Fibroblast of skin of left quadriceps (primary cell): Measurements from ENCODE around the gene GYS2.
"Not testable (repeated sequence)": the region's sequence is repeated elsewhere in the genome, so short reads cannot be mapped to it uniquely, and the experiment has no call there.

ENCODE experiments used
- DNase-seq, 2 experiments: peaks; one replicate each; pipeline ENCODE4 v3.0.0-alpha.2; 2013; ENCODE audit warnings: low read depth in 2 of 2

GYS2 gene

GRCh38 chr12:21600196-21600595, 4.5 kb downstream of the GYS2 start:
- DNase-seq = no peak

DNA sequence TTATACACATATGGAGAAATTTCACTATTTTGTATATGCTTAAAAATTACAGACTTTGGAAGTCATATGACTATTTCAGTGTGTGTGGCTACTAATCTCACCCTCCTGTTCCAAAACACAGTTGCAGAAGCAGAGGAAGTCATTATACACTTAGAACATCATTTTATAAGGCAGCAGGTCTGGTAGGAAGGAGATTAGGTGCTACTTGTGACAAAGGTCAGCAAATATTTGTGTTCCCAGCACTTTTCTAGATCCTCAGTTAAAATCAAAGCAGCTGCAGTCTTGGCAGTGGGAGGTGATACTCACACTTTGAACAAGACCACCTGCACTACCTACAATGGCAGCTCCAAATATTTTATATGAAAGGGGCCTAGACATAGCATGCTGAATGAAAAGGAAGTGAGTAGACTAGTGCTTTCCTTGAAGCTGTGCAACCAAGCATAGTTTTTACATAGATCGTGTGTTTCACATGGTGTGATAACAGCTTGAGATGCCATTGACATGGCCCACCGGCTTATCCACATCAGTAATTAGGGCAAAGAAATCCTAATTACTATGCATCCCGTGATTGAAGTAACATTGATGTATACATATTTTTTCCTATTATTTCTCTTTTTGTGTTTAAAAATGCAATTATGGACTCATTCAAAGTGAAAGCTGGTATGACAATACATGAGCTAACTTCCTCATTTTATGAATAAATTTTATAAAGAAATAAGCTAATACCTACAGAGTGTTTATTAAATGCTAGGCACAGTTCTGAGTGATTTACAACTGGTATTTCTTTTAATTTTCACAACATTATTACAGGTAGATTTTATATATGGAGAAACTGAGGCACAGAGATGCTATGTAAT, 5.3 kb downstream of the GYS2 start:
- DNase-seq = no peak

GRCh38 chr12:21598651-21599050, 6.0 kb downstream of the GYS2 start:
- no peak for DNase-seq

DNA sequence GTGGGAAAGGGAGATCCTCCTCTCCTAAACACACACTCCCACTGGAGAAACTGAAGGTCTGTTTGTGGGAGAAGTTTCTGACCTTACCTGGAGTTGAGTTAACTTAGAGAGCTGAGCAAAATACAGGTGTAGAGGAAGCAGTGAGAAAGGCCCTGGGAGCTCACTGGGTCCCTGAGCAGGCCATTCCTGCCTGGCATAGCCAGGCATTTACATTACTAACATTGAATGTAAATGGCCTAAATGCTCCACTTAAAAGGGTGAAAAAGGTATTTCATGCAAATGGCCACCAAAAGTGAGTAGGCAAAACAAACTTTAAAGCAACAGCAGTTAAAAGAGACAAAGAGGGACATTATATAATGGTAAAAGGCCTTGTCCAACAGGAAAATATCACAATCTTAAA, 9.3 kb downstream of the GYS2 start:
- DNase-seq = not testable (repeated sequence)

DNA sequence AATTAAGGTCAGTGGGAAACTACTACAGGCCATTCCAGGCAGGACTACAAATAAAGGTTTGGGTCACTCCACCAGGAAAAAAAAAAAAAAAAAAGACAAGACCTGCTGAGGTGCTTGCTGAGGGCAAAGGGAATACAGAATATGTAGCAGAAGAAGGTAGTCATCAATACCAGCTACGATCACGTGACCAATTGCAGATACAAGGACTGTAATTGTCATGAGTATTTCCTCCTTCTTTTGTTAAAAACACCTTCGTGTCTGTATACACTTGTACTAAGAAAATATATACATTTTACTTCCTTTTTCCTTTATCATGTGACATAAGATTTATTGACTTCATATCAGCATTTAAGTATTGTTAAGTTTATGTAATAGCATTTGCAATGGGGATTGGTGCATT, 19.2 kb downstream of the GYS2 start:
- no peak for DNase-seq

DNA sequence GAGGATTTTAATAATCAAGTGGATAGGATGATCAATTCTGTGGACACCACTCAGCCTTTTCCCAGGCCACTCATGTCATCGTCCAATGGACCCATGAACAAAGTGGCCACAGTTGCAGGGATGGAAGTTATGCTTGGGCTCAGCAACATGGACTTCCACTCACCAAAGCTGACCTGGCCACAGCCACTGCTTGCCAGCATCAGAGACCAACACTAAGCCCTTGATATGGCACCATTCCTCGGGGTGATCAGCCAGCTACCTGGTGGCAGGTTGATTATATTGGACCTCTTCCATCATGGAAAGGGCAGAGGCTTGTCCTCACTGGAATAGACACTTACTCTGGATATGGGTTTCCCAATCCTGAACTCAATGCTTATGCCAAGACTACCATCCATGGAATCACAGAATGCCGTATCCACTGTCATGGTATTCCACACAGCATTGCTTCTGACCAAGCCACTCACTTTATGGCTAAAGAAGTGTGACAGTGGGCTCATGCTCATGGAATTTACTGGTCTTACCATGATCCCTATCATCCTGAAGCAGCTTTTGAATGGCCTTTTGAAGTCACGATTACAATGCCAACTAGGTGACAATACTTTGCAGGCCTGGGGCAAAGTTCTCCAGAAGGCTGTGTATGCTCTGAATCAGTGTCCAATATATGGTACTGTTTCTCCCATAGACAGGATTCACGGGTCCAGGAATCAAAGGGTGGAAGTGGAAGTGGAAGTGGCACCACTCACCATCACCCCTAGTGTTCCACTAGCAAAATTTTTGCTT, 20.1 kb downstream of the GYS2 start:
- DNase-seq = not testable (repeated sequence)

DNA sequence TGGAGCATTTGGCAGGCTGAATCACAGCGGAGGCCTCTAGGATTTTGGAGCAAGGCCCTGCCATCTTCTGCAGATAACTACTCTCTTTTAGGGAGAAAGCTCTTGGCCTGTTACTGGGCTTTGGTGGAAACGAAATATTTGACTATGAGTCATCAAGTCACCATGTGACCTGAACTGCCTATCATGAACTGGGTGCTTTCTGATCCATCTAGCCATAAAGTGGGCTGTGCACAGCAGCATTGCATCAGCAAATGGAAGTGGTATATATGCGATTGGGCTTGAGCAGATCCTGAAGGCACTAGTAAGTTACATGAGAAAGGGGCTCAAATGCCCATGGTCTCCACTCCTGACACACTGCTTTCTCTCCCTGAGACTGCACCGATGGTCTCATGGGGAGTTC, 21.1 kb downstream of the GYS2 start:
- no peak for DNase-seq

- no peak for DNase-seq
Observed at GRCh38 chr12:21580748-21581516, 23.7 kb downstream of the GYS2 start.

DNA sequence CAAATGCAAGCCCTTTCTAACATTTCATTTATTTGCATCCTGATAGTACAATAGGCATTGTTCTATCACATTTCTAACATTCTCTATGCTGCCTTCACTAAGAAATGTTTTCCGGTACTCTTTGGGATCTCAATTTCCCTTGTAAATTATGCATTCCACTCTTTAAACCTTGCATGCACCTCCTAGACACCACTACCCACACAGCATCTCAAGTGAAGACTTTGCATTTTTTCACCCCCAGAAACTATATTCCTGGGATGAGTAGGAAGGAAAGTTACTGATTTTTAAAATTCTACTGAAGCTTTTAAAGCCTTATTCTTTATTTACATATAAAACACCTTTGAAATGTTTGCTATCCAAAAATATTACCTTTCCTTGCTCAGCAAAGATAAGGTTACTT, 27.1 kb downstream of the GYS2 start:
- no peak for DNase-seq

DNA sequence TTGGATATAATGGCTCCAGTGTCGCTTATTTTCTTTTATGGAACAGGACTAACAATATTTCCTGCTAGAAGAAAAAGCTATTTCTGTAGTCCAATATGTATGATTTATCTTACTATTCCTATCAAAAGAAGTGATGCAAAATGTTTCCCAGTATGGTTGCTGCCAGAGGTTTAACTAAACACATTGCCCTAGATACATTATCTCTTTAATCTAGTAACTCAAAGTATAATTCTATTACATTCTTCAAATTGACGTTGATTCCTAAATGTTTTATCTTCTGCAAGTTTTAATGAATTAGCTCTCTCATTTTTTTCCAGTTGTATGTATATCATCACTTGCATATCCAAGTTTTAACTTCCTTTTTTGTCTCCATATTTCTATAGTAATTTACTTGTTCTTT, 28.2 kb downstream of the GYS2 start:
- DNase-seq = no peak

DNA sequence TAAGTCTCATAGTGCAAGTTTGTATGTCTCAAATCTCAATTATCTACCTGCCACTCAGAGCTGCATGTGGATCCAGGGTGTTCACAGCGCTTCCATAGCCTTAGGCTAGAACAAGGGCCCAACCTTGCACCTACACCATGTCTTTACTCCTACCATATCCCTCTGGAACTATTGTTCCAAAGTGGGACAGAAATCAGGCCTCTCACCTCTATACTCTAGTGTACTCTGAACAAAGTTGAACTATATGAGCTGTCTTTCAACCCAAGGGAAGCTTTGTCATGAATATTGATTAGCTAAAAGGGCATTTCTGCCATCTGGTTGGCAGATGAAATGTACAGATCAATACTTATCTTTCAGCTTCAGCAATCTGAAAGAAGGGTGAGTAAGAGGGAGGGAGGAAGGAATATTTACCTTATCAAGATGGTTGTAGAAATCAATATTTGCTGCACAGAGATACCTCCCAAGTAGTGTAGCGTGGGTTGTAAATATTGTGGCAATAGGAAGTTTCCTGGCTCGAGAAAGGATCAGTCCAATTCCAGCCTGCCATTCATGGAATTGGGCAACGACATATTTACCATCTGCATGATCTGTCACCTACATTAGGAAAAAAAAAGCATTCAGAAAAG, 30.8 kb downstream of the GYS2 start:
- DNase-seq = no peak

GRCh38 chr12:21571046-21571445, 33.6 kb downstream of the GYS2 start:
- DNase-seq = no peak

DNA sequence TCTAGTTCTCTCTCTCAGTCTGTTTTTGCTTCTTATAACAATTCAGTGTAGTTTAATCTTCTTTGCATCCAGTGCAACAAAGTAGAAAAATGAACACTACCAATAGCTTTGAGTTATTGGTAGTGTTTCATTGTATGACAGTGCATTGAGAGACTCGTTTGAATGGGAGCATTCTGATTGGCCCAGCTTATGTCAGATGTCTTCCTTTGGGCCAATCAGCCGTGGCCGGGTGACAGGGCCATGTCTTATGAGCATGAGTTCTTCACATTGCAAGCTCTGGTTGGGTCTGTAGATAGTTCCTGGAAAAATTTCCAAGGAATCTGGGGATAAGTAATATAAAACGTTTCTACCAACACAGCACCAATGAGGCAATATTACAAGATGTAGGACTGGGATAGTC, 36.5 kb downstream of the GYS2 start:
- DNase-seq = no peak

- no peak for DNase-seq
Observed at GRCh38 chr12:21566907-21567394, 37.7 kb downstream of the GYS2 start.

- DNase-seq = no peak
Observed at GRCh38 chr12:21566223-21566906, 38.3 kb downstream of the GYS2 start.

- DNase-seq = no peak
Observed at GRCh38 chr12:21562859-21563258, 41.8 kb downstream of the GYS2 start.

DNA sequence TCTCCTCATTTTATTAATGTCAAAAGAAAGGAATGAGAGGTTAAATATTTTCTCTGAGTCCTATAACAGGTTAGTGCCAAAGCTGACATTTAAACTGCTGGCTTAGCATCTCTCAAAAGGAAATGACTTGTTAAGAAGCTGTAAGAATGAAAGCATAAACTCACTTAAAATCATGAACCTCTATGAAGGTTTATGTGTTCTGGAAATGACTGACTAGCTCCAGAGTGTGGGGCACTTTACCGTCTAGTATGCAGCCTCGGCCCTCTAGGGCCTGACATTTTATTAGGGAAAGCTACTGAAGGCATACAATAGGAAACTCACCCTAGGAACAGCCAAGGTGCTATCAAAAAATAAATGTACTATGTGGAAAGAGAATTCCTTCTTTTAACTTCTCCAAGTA, 43.5 kb downstream of the GYS2 start:
- no peak for DNase-seq

DNA sequence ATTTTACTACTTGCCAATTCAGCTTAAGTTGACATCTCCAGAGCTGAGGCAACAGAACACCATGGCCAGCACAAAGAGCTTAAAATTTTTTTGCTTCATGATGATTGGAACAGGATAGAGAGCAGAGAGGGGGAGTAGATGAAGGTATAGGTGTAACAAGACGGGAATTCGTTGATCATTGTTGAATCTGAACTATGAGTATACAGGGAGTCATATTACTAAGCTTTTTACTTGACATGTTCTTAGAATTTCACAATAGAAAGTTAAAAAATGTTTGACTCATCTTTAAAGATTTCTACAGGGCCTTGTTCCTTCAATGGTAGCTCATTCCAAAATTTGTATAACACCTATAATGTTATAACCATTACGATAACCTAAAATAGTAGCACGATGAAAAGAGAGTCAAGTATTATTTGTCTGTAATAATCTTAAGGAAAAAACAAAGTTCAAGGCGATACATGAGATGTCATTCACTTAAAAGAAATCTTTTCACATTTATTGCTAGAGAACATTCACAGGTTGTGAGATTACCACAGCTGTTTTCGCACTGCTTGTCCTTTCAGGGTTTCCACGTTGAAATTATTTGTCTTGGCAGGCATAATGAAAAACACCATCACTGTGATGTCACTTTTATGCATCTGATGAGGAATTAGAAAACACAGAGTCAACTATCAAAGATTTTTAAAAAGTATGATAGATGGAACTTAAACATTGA, 44.6 kb downstream of the GYS2 start:
- DNase-seq = peak in 1 of 2 experiments; percentile 4

- DNase-seq = no peak
Observed at GRCh38 chr12:21558100-21558679, 46.5 kb downstream of the GYS2 start.

DNA sequence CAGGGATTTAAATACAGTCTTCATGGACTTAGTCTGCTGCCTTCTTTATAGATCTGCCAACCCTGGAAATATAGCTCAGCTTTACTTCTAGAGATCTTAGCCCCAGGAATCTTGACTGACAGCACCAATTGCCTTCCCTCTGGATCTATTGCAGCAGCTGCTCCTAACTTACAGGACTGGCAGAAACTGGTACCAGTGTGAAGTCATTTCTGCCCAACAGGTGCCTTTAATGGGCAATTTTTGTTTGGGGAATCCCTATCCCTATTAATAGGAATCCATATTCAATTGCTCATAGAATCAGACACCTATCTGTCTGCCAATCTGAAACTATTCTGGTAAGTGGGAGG, 51.3 kb downstream of the GYS2 start:
- no peak for DNase-seq
